GM23338 (cell line): ENCODE data around the gene TMEM158. TPM values are rescaled to one million over a fixed set of nuclear protein-coding genes. Genes with fewer than 3 reads are reported as not detected.

Experiments
- ATAC-seq: fragments of 200-7000 bp; cut with Tn5 transposase; 3 replicates; pipeline ENCODE4 v1.9.1; 2020
- DNase-seq: peaks from one replicate; pipeline ENCODE4 v3.0.0-alpha.2; 2015; ENCODE audit warnings: low spot score
- H2AFZ ChIP-seq: fragments of 200-600 bp; sonication (generic); 2 replicates; pipeline ENCODE4 v1.8.0; 2016; ENCODE audit warnings: antibody characterized with exemption, mild to moderate bottlenecking, moderate library complexity
- H3F3A ChIP-seq: fragments of 200-600 bp; sonication (generic); replicated peaks from 2 replicates; pipeline ENCODE4 v1.8.0; 2017; ENCODE audit warnings: antibody characterized with exemption, mixed run types, low read depth
- H3K27ac ChIP-seq: fragments of 200-600 bp; sonication (generic); 2 replicates; pipeline ENCODE4 v1.6.1; 2016; ENCODE audit warnings: low read depth
- H3K27me3 ChIP-seq: fragments of 200-600 bp; sonication (generic); 2 replicates; pipeline ENCODE4 v1.8.0; 2016; ENCODE audit warnings: mild to moderate bottlenecking, mixed run types, moderate library complexity; ENCODE audit not compliant: insufficient read depth
- H3K36me3 ChIP-seq: fragments of 200-600 bp; sonication (generic); 2 replicates; pipeline ENCODE4 v1.8.0; 2016; ENCODE audit warnings: mild to moderate bottlenecking; ENCODE audit not compliant: insufficient read depth
- H3K4me1 ChIP-seq: fragments of 200-600 bp; sonication (generic); 2 replicates; pipeline ENCODE4 v1.8.0; 2016; ENCODE audit warnings: mild to moderate bottlenecking, moderate library complexity; ENCODE audit not compliant: insufficient read depth
- H3K4me2 ChIP-seq: fragments of 200-600 bp; sonication (generic); 2 replicates; pipeline ENCODE4 v1.7.1; 2017; ENCODE audit warnings: mixed run types
- H3K4me3 ChIP-seq: fragments of 200-600 bp; sonication (generic); 2 replicates; pipeline ENCODE4 v1.6.1; 2016; ENCODE audit warnings: mixed run types
- H3K79me2 ChIP-seq: fragments of 200-600 bp; sonication (generic); replicated peaks from 2 replicates; pipeline ENCODE4 v1.8.0; 2017; ENCODE audit warnings: mild to moderate bottlenecking; ENCODE audit not compliant: insufficient read depth
- H3K9me2 ChIP-seq: fragments of 200-600 bp; sonication (generic); 2 replicates; pipeline ENCODE4 v1.8.0; 2017; ENCODE audit not compliant: insufficient read depth
- H4K20me1 ChIP-seq: fragments of 200-600 bp; sonication (generic); replicated peaks from 2 replicates; pipeline ENCODE4 v1.8.0; 2017; ENCODE audit warnings: mild to moderate bottlenecking; ENCODE audit not compliant: insufficient read depth
- H3K27ac Mint-ChIP-seq: 2 replicates; pipeline ENCODE4 v1.8.0; 2020; ENCODE audit warnings: inconsistent platforms, mild to moderate bottlenecking, moderate library complexity, mixed read lengths
- H3K27me3 Mint-ChIP-seq: 3 replicates; pipeline ENCODE4 v1.8.0; 2022; ENCODE audit warnings: low read depth, mild to moderate bottlenecking, moderate library complexity, mixed read lengths, inconsistent platforms; ENCODE audit not compliant: insufficient read depth, poor library complexity
- H3K36me3 Mint-ChIP-seq: 3 replicates; pipeline ENCODE4 v1.8.0; 2021; ENCODE audit warnings: low read depth, mild to moderate bottlenecking, inconsistent platforms, moderate library complexity, mixed read lengths
- H3K4me1 Mint-ChIP-seq: 3 replicates; pipeline ENCODE4 v1.8.0; 2020; ENCODE audit warnings: mild to moderate bottlenecking, inconsistent platforms, mixed read lengths
- H3K4me3 Mint-ChIP-seq: 3 replicates; pipeline ENCODE4 v1.8.0; 2021; ENCODE audit warnings: moderate library complexity, mild to moderate bottlenecking, inconsistent platforms, mixed read lengths
- H3K9me3 Mint-ChIP-seq: 3 replicates; pipeline ENCODE4 v1.8.0; 2020; ENCODE audit warnings: moderate library complexity, mild to moderate bottlenecking, inconsistent platforms, mixed read lengths
- CREB1 ChIP-seq: fragments of 250-450 bp; sonication (Bioruptor Pico); IDR thresholded peaks from 2 replicates; pipeline ENCODE4 v1.5.0; 2020; ENCODE audit warnings: low read depth, mild to moderate bottlenecking, moderate library complexity
- EZH2 ChIP-seq: fragments of 200-600 bp; sonication (generic); IDR thresholded peaks from one replicate; pipeline ENCODE4 v1.8.0; 2017; ENCODE audit warnings: antibody characterized with exemption, mild to moderate bottlenecking, low read depth; ENCODE audit not compliant: unreplicated experiment
- EZH2phosphoT487 ChIP-seq: fragments of 200-600 bp; sonication (generic); IDR thresholded peaks from one replicate; pipeline ENCODE4 v1.8.1; 2018; ENCODE audit warnings: antibody characterized with exemption; ENCODE audit not compliant: unreplicated experiment
- JUNB ChIP-seq: IDR thresholded peaks from one replicate; pipeline ENCODE4 v1.6.1; 2016; ENCODE audit warnings: antibody characterized with exemption; ENCODE audit not compliant: unreplicated experiment
- POLR2AphosphoS5 ChIP-seq: IDR thresholded peaks from 2 replicates; pipeline ENCODE4 v1.6.1; 2016; ENCODE audit warnings: antibody characterized with exemption, low read depth
- ZNF114 ChIP-seq: fragments of 250-450 bp; sonication (Bioruptor Pico); IDR thresholded peaks from 2 replicates; pipeline ENCODE4 v1.5.0; 2020; ENCODE audit warnings: mild to moderate bottlenecking, moderate library complexity
- ZNF331 ChIP-seq: fragments of 250-450 bp; sonication (Bioruptor Pico); IDR thresholded peaks from 2 replicates; pipeline ENCODE4 v1.5.0; 2020; ENCODE audit warnings: low read depth, mild to moderate bottlenecking, moderate library complexity
- polyA plus RNA-seq: library from polyadenylated mRNA; unstranded; fragments of >200 nt; fragmentation: Nextera tagmentation; extraction: Ambion mirVana; gene quantifications from 2 replicates; pipeline ENCODE4 v1.2.1, GENCODE V29; 2016
- total RNA-seq: library from RNA; depleted of rRNA; stranded (reverse); fragments of >200 nt; shearing (Covaris generic); gene quantifications from 2 replicates; pipeline ENCODE4 v1.2.3, GENCODE V29; 2014
- TF ChIP-seq, protein P1 (sequence below), 2 experiments: fragments of 200-600 bp in 1 of 2; sonication (generic) in 1 of 2; conservative IDR thresholded peaks; 2 replicates each; pipeline versions ENCODE4 v1.5.1 to v1.6.1; 2016 to 2017; ENCODE audit warnings: antibody characterized with exemption in 2 of 2, low read depth in 2 of 2, mild to moderate bottlenecking in 2 of 2, moderate library complexity in 1 of 2
- TF ChIP-seq, protein P2 (sequence below): IDR thresholded peaks from one replicate; pipeline ENCODE4 v1.6.1; 2018; ENCODE audit warnings: antibody characterized with exemption; ENCODE audit not compliant: unreplicated experiment
- TF ChIP-seq, protein P3 (sequence below): IDR thresholded peaks from 2 replicates; pipeline ENCODE4 v1.6.1; 2016; ENCODE audit warnings: antibody characterized with exemption
- TF ChIP-seq, protein P4 (sequence below): fragments of 250-450 bp; sonication (Bioruptor Pico); IDR thresholded peaks from 2 replicates; pipeline ENCODE4 v1.5.0; 2020; ENCODE audit warnings: mild to moderate bottlenecking, moderate library complexity

Gene TMEM158
- total and polyA plus RNA-seq, 2 experiments from 2014 or later = 9.6 to 16.9 TPM

DNA sequence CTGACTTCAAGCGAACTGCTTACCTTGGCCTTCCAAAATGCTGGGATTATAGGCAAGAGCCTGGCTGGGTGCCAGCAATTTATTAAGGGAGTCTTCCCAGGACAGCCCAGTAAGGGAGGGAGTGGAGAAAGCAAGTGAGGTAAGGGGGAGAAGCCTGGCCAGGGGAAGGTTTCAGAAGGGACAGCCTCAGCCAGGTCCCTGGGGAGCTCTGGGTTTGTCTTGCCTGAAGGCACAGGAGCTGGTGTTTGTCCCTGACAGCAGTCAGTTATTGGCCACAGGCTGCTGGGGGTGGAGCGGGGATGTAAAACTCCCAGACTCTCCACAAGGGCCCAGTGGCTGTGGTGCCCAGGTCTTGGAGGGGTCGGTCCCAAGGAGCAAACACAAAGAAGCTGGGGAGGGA lies 46.9 kb downstream of the TMEM158 start:
- H3K27me3 Mint-ChIP-seq = peaks cover 15% of the 10 kb centered on the region
- H3K27me3 ChIP-seq = no peaks in the 10 kb centered on the region
- peaks cover 15% of the 10 kb centered on the region for H3K4me1 Mint-ChIP-seq
- H3K27ac ChIP-seq = no peak overlapping the region
- DNase-seq = no peak
- H3K4me1 ChIP-seq = peaks cover 15% of the 10 kb centered on the region; the same call in 1 of the 2 replicates
- H3K4me2 ChIP-seq = no peak overlapping the region
- H3K36me3 Mint-ChIP-seq = no peaks in the 10 kb centered on the region
- no peaks in the 10 kb centered on the region for H3F3A ChIP-seq
- no peak overlapping the region for H2AFZ ChIP-seq
- no peaks in the 10 kb centered on the region for H3K36me3 ChIP-seq
- H4K20me1 ChIP-seq = no peaks in the 10 kb centered on the region
- no peak overlapping the region for H3K4me3 Mint-ChIP-seq
- H3K4me3 ChIP-seq = no peak overlapping the region
- no peaks in the 10 kb centered on the region for H3K9me3 Mint-ChIP-seq
- no peaks in the 10 kb centered on the region for H3K9me2 ChIP-seq
- H3K79me2 ChIP-seq = no peaks in the 10 kb centered on the region
- H3K27ac Mint-ChIP-seq = no peak overlapping the region
- TF ChIP-seq, protein P1, sequence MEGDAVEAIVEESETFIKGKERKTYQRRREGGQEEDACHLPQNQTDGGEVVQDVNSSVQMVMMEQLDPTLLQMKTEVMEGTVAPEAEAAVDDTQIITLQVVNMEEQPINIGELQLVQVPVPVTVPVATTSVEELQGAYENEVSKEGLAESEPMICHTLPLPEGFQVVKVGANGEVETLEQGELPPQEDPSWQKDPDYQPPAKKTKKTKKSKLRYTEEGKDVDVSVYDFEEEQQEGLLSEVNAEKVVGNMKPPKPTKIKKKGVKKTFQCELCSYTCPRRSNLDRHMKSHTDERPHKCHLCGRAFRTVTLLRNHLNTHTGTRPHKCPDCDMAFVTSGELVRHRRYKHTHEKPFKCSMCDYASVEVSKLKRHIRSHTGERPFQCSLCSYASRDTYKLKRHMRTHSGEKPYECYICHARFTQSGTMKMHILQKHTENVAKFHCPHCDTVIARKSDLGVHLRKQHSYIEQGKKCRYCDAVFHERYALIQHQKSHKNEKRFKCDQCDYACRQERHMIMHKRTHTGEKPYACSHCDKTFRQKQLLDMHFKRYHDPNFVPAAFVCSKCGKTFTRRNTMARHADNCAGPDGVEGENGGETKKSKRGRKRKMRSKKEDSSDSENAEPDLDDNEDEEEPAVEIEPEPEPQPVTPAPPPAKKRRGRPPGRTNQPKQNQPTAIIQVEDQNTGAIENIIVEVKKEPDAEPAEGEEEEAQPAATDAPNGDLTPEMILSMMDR (conservative IDR thresholded peaks at IDR 0.05; ENCODE audit: low read depth in 2 of 2) = no peak
- TF ChIP-seq ZNF331 (CRISPR knock-in tag) (no peak), EZH2 (no peak), JUNB (no peak), POLR2AphosphoS5 (no peak), CREB1 (CRISPR knock-in tag) (no peak), ZNF114 (CRISPR knock-in tag) (no peak), EZH2phosphoT487 (no peak)
- TF ChIP-seq, protein P2, sequence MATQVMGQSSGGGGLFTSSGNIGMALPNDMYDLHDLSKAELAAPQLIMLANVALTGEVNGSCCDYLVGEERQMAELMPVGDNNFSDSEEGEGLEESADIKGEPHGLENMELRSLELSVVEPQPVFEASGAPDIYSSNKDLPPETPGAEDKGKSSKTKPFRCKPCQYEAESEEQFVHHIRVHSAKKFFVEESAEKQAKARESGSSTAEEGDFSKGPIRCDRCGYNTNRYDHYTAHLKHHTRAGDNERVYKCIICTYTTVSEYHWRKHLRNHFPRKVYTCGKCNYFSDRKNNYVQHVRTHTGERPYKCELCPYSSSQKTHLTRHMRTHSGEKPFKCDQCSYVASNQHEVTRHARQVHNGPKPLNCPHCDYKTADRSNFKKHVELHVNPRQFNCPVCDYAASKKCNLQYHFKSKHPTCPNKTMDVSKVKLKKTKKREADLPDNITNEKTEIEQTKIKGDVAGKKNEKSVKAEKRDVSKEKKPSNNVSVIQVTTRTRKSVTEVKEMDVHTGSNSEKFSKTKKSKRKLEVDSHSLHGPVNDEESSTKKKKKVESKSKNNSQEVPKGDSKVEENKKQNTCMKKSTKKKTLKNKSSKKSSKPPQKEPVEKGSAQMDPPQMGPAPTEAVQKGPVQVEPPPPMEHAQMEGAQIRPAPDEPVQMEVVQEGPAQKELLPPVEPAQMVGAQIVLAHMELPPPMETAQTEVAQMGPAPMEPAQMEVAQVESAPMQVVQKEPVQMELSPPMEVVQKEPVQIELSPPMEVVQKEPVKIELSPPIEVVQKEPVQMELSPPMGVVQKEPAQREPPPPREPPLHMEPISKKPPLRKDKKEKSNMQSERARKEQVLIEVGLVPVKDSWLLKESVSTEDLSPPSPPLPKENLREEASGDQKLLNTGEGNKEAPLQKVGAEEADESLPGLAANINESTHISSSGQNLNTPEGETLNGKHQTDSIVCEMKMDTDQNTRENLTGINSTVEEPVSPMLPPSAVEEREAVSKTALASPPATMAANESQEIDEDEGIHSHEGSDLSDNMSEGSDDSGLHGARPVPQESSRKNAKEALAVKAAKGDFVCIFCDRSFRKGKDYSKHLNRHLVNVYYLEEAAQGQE = no peak
- TF ChIP-seq, protein P3, sequence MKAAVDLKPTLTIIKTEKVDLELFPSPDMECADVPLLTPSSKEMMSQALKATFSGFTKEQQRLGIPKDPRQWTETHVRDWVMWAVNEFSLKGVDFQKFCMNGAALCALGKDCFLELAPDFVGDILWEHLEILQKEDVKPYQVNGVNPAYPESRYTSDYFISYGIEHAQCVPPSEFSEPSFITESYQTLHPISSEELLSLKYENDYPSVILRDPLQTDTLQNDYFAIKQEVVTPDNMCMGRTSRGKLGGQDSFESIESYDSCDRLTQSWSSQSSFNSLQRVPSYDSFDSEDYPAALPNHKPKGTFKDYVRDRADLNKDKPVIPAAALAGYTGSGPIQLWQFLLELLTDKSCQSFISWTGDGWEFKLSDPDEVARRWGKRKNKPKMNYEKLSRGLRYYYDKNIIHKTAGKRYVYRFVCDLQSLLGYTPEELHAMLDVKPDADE = no peak
- TF ChIP-seq, protein P4, sequence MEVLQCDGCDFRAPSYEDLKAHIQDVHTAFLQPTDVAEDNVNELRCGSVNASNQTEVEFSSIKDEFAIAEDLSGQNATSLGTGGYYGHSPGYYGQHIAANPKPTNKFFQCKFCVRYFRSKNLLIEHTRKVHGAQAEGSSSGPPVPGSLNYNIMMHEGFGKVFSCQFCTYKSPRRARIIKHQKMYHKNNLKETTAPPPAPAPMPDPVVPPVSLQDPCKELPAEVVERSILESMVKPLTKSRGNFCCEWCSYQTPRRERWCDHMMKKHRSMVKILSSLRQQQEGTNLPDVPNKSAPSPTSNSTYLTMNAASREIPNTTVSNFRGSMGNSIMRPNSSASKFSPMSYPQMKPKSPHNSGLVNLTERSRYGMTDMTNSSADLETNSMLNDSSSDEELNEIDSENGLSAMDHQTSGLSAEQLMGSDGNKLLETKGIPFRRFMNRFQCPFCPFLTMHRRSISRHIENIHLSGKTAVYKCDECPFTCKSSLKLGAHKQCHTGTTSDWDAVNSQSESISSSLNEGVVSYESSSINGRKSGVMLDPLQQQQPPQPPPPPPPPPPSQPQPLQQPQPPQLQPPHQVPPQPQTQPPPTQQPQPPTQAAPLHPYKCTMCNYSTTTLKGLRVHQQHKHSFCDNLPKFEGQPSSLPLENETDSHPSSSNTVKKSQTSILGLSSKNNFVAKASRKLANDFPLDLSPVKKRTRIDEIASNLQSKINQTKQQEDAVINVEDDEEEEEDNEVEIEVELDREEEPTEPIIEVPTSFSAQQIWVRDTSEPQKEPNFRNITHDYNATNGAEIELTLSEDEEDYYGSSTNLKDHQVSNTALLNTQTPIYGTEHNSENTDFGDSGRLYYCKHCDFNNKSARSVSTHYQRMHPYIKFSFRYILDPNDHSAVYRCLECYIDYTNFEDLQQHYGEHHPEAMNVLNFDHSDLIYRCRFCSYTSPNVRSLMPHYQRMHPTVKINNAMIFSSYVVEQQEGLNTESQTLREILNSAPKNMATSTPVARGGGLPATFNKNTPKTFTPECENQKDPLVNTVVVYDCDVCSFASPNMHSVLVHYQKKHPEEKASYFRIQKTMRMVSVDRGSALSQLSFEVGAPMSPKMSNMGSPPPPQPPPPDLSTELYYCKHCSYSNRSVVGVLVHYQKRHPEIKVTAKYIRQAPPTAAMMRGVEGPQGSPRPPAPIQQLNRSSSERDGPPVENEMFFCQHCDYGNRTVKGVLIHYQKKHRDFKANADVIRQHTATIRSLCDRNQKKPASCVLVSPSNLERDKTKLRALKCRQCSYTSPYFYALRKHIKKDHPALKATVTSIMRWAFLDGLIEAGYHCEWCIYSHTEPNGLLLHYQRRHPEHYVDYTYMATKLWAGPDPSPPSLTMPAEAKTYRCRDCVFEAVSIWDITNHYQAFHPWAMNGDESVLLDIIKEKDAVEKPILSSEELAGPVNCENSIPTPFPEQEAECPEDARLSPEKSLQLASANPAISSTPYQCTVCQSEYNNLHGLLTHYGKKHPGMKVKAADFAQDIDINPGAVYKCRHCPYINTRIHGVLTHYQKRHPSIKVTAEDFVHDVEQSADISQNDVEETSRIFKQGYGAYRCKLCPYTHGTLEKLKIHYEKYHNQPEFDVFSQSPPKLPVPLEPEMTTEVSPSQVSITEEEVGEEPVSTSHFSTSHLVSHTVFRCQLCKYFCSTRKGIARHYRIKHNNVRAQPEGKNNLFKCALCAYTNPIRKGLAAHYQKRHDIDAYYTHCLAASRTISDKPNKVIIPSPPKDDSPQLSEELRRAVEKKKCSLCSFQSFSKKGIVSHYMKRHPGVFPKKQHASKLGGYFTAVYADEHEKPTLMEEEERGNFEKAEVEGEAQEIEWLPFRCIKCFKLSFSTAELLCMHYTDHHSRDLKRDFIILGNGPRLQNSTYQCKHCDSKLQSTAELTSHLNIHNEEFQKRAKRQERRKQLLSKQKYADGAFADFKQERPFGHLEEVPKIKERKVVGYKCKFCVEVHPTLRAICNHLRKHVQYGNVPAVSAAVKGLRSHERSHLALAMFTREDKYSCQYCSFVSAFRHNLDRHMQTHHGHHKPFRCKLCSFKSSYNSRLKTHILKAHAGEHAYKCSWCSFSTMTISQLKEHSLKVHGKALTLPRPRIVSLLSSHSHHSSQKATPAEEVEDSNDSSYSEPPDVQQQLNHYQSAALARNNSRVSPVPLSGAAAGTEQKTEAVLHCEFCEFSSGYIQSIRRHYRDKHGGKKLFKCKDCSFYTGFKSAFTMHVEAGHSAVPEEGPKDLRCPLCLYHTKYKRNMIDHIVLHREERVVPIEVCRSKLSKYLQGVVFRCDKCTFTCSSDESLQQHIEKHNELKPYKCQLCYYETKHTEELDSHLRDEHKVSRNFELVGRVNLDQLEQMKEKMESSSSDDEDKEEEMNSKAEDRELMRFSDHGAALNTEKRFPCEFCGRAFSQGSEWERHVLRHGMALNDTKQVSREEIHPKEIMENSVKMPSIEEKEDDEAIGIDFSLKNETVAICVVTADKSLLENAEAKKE (CRISPR knock-in tag) = no peak
- no peak; the same call in 1 of the 3 replicates for ATAC-seq
